Subcutaneous abdominal adipose tissue (tissue), 5 donors: ENCODE results near the gene TCIRG1.
A peak's percentile ranks its signal among the peaks of the same experiment; 100 is the strongest.

Experiments
- H3K27ac ChIP-seq: one replicate; pipeline ENCODE4 v1.7.0; 2013; ENCODE audit warnings: low read depth, mild to moderate bottlenecking, inconsistent platforms, low read length, moderate library complexity
- H3K27me3 ChIP-seq, 5 donors: one replicate each; pipeline ENCODE4 v1.7.0; 2013; ENCODE audit warnings: low read length in 5 of 5, inconsistent platforms in 1 of 5; ENCODE audit not compliant: control insufficient read depth in 5 of 5, insufficient read depth in 4 of 5
- H3K36me3 ChIP-seq, 5 donors: one replicate each; pipeline ENCODE4 v1.7.0; 2013; ENCODE audit warnings: low read length in 5 of 5; ENCODE audit not compliant: control insufficient read depth in 5 of 5, insufficient read depth in 5 of 5
- H3K4me1 ChIP-seq, 5 donors: one replicate each; pipeline ENCODE4 v1.7.0; 2013; ENCODE audit warnings: low read length in 5 of 5, mild to moderate bottlenecking in 3 of 5, moderate library complexity in 1 of 5; ENCODE audit not compliant: control insufficient read depth in 5 of 5, insufficient read depth in 5 of 5
- H3K4me3 ChIP-seq, 5 donors: one replicate each; pipeline ENCODE4 v1.7.0; 2013; ENCODE audit warnings: low read length in 5 of 5, low read depth in 1 of 5
- H3K9ac ChIP-seq, 5 donors: one replicate each; pipeline ENCODE4 v1.7.0; 2013; ENCODE audit warnings: low read length in 5 of 5, mild to moderate bottlenecking in 4 of 5, moderate library complexity in 3 of 5
- H3K9me3 ChIP-seq, 5 donors: one replicate each; pipeline ENCODE4 v1.7.0; 2013; ENCODE audit warnings: low read length in 5 of 5; ENCODE audit not compliant: control insufficient read depth in 5 of 5
- donor health status: healthy.
- donor health status: healthy.
- donor health status: healthy.
- donor health status: healthy.
- donor health status: healthy.

The TCIRG1 gene

DNA sequence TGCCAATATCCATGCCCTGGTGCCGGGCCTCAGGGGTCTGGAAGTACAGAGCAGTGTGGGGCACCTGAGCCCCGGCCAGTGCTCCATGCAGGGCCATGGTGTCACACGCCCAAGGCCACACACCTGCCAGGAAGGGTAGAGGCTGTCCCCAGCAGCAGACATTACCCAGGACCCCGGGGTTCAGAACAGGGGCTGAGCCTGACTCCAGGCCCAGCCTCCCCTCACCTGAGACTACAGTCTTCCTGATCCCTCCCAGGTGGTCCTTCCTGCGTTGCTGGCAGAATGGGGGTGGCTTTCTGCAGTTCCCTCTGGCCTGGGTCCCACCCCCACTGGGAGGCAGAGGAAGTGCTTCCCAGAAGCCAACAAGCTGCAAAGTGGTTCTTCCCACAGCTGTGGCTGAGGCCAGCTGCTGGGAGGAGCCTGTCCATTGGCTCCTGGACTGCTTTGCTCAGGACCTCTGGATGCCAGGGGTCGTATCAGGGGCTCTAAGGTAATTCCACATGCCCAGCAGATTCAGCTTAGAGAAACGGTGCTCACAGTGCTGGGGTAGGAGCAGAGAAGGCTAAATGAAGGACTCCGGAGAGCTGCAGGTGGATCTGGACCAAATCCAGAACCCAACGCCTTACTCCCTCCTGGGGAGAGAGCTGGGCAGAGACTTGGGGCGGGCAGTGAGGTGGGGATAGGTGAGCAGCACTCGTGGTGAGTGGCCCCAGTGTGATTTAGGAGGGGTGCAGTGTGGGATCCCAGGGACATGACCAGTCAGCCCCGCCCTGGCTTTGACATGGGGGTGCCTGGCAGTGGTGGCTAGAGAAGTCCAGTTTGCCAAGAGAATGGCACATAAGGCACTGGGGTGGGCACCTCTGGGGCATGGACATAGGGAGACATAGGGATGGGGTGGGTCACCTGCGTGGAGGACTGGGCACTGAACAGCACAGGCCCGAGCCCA is 12.6 kb downstream of the TCIRG1 start:
- H3K9me3 ChIP-seq = no peaks in the 10 kb centered on the region
- no peaks in the 10 kb centered on the region for H3K27me3 ChIP-seq
- H3K9ac ChIP-seq = peak overlapping the region in 1 of 5 donors; percentile 44
- H3K27ac ChIP-seq = no peak overlapping the region
- peaks cover 0 to 70% (median 62%) of the 10 kb centered on the region in 5 donors for H3K36me3 ChIP-seq
- H3K4me1 ChIP-seq = peaks cover 0 to 6% (median 3%) of the 10 kb centered on the region in 5 donors
- no peak overlapping the region for H3K4me3 ChIP-seq

DNA sequence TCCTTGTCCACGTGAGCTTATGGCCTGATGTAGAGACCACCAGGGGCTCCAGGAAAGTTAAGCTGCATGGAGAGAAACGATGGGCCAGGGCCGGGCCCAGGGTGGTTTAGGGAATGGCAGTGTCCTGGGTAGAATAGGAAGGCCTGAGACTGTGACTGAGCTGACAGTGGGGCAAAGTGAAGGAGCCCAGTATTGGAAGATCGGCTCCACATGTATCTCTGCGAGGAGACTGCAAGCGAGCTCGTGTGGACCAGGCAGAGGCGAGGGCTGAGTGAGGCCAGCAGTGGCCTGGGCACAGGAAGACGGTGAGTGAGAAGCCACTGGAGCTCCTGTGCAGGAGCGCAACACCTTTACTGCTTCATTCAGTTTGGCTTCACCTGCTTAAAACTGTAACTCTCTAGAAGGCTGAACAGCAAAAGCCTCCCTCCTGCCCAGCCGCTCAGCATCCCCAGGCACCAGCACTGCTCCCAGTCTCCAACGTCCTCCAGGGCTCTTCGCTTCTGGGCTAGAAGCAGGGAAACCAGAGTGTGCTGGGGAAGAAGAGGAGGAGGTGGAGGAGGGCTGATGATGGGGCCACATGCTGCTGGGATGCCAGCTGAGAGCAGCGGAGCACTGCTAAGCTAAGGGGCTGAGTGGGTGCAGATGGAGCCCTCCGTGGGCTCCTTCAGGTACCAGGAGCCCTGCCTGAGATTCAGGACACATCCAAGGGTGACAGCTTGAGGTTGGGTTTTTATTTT is 13.5 kb downstream of the TCIRG1 start:
- Histone ChIP-seq H3K27ac (no peak overlapping the region), H3K36me3 (peaks cover 0 to 66% (median 62%) of the 10 kb centered on the region in 5 donors)

DNA sequence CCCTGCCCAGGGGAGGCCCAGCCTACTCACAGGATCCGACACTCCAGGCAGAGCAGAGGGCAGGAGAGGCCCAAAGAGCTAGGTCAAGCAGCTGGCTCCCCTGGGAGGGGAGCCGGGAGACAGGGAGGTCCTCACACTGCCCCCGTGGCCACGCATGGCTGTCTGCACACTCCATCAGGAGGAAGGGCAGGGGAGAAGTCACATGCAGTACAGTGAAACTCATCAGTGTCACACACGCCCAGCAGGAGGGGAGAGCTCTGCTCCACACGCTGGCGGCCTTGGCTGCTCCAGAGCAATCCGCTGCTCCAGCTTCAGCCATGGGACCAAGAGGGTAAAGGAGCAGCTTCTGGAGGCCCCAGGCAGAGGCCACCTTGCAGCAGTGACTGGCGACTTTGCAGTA is 14.3 kb downstream of the TCIRG1 start:
- H3K9me3 ChIP-seq = no peaks in the 10 kb centered on the region
- no peak overlapping the region for H3K27ac ChIP-seq
- H3K4me1 ChIP-seq = peaks cover 0 to 6% (median 0%) of the 10 kb centered on the region in 5 donors
- H3K36me3 ChIP-seq = peaks cover under 1 to 64% (median 56%) of the 10 kb centered on the region in 5 donors
- H3K9ac ChIP-seq = no peak overlapping the region
- no peaks in the 10 kb centered on the region for H3K27me3 ChIP-seq
- no peak overlapping the region for H3K4me3 ChIP-seq

More for the DNA sequence above, 13.5 kb downstream of the TCIRG1 start:
- Histone ChIP-seq H3K9ac (no peak overlapping the region), H3K4me3 (no peak overlapping the region), H3K9me3 (no peaks in the 10 kb centered on the region), H3K27me3 (no peaks in the 10 kb centered on the region), H3K4me1 (peaks cover 0 to 6% (median 3%) of the 10 kb centered on the region in 5 donors)

DNA sequence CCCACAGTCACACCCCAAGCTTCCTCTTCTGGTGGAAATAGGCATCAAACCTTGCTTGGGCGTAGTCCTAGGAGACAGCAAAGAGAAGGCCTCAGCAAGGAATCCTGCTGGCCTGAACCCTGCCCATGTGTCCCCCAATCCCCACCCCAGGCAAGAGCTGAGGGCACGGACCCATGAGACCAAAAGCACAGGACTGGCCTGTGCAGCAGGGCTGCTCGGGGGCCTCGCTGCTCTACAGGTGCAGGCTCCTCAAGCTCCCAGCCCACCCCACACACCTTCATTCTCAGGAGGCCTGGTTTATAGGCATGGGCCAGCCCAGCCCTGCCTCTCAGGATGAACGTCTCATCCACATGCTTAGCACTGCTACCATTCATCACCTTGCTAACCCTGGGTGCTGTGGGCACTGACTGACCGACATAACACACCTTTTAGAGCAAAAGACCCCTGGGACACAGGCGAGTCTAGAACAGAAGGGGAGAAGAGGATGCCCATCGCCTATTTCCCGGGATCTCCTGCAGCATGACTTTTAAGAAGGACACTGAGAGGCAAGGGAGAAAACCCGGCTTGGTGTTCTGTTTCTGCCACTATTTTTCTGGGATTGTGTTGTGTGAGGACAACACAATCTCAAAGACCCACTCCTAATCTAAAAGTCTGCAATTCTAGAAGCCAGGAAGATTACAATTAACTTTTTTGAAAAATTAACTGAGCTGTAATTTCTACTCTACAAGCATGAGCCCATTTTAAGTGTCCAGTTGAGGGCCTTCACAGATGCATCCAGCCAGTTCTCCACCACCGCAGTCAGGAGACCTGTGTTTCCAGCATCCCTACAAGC is 15.4 kb downstream of the TCIRG1 start:
- Histone ChIP-seq H3K27me3 (no peaks in the 10 kb centered on the region), H3K9ac (no peak overlapping the region), H3K9me3 (no peaks in the 10 kb centered on the region), H3K27ac (no peak overlapping the region), H3K36me3 (peaks cover 4 to 57% (median 49%) of the 10 kb centered on the region in 5 donors), H3K4me1 (peaks cover 0 to 6% (median 0%) of the 10 kb centered on the region in 5 donors), H3K4me3 (no peak overlapping the region)

DNA sequence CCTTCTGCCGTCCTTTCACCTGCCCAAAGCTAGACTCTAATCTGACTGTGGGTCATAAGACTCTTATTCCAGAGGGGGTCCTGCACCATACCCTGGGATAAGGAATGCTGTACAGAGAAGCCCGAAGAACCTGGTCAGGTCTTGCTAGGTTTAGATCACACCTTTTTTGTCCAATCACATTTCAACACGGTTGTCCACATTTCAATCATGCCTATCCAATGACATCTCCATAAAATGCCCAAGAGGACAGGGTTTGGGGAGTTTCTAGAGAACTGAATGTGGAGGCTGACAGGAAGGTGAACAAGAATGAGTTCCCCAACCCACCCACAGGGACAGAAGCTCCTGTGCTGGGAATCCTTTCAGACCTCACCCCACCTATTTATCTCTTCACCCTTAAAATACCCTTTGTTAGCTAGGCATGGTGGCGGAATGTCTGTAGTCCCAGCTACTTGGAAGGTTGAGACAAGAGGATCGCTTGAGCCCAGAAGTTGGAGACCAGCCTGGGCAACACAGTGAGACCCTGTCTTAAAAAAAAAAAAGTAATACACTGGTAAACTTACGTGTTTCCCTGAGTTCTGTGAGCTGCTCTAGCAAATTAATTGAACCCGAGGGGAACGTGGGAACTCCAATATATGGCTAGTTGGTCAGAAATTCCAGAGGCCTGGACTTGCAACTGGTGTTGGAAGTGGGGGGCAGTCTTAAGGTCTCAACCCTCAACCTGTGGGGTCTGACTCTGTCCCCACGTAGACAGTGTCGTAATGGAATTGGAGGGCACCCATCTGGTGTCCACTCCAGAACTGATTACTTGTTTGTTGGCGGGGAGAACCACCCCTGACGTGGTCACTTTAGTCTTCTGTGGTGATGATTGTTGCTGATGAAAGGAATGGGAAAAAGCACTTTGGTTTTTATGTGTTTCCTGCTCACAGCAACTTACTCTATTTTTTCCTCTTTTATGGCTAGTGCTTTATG is 17.8 kb downstream of the TCIRG1 start:
- H3K4me1 ChIP-seq = peaks cover 0 to under 1% (median 0%) of the 10 kb centered on the region in 5 donors
- no peaks in the 10 kb centered on the region for H3K27me3 ChIP-seq
- no peak overlapping the region for H3K9ac ChIP-seq
- H3K36me3 ChIP-seq = peaks cover 4 to 46% (median 34%) of the 10 kb centered on the region in 5 donors
- no peak overlapping the region for H3K4me3 ChIP-seq
- no peaks in the 10 kb centered on the region for H3K9me3 ChIP-seq
- H3K27ac ChIP-seq = no peak overlapping the region

DNA sequence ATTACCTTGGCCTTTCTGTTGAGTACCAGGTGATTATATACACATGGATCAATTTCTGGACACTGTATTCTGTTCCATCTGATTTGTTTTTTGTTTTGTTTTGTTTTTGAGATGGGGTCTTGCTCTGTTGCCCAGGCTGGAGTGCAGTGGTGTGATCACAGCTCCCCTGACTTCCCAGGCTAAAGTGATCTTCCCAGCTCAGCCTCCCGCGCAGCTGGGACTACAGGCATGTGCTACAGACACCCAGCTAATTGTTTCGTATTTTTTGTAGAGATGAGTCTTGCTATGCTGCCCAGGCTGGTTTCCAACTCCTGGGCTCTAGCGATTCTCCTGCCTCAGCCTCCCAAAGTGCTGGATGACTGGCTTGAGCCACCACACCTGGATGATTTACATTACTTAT is 19.0 kb downstream of the TCIRG1 start:
- H3K36me3 ChIP-seq = peaks cover 4 to 46% (median 35%) of the 10 kb centered on the region in 5 donors
- no peaks in the 10 kb centered on the region for H3K4me1 ChIP-seq

DNA sequence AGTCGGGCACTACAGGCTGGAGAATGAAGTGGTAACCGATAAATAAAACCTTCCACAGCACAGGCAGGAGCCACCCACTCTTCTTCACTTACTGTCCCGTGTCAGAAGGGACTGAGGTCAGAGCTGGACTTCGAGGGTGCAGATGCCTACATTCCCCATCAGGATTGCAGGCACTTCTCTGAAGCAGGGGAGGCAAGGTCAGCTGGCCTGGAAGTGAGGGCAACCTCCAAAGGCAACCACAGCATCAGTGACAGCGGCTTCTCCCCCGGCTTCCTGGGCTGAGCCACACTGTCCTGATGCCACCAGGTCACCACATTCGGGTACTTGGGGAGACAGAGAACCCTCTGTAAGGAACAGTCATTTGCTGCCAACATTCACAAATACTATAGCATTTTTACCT is 22.7 kb downstream of the TCIRG1 start:
- Histone ChIP-seq H3K4me3 (no peak overlapping the region), H3K9ac (no peak overlapping the region), H3K9me3 (no peaks in the 10 kb centered on the region), H3K36me3 (peaks cover 7 to 67% (median 46%) of the 10 kb centered on the region in 5 donors), H3K27me3 (no peaks in the 10 kb centered on the region), H3K27ac (no peak overlapping the region), H3K4me1 (peaks cover 0 to 12% (median 9%) of the 10 kb centered on the region in 5 donors)

More for the DNA sequence above, 19.0 kb downstream of the TCIRG1 start:
- Histone ChIP-seq H3K9me3 (no peaks in the 10 kb centered on the region), H3K9ac (no peak overlapping the region), H3K27me3 (no peaks in the 10 kb centered on the region), H3K4me3 (no peak overlapping the region), H3K27ac (no peak overlapping the region)

DNA sequence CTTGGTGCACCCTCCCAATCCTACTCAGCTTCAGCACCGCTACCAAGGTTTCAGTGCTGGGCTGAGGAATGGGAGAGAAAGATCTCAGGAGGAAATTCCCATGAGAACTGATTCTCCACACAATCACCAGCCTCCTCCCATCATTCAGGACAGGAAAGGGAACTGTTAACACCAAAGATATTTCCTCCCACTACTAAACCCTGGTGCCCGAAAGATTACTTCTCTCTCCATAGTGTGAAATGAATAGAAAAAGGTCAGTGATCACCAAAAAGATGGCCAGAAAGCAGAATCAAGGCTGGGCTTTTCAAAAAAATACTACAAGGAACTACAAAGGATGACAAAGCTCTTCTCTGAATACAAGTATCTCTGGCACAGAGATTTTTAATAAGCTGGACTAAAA is 26.1 kb downstream of the TCIRG1 start:
- Histone ChIP-seq H3K27ac (no peak overlapping the region), H3K36me3 (peaks cover 7 to 88% (median 74%) of the 10 kb centered on the region in 5 donors), H3K9ac (no peak overlapping the region), H3K27me3 (no peaks in the 10 kb centered on the region), H3K9me3 (no peaks in the 10 kb centered on the region), H3K4me1 (peaks cover 0 to 16% (median 10%) of the 10 kb centered on the region in 5 donors), H3K4me3 (no peak overlapping the region)

DNA sequence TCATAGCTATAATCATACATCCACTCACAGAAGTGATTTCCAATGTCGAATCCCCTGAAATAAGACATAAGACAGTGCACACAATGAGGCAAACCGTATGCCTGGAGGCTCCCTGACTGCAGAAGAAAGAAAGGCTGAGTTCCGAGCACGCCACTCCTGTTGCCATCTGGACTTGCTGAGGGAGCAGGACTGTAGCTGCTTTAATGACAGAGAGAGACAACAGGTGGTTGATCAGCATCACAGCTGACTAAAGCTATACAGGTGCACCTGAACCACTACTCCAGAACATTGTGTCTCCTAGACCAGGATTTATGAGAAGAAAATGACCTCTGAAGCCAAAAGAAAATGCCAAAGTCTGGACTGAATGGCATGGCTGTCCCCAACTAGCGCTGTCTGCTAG is 27.0 kb downstream of the TCIRG1 start:
- Histone ChIP-seq H3K27ac (no peak overlapping the region), H3K9ac (no peak overlapping the region), H3K27me3 (no peaks in the 10 kb centered on the region), H3K36me3 (peaks cover 15 to 91% (median 77%) of the 10 kb centered on the region in 5 donors), H3K4me1 (peaks cover 0 to 16% (median 10%) of the 10 kb centered on the region in 5 donors), H3K4me3 (no peak overlapping the region), H3K9me3 (no peaks in the 10 kb centered on the region)
